Glomerular endothelial cell (primary cell): ENCODE data around the gene EZR. TPM values are rescaled to one million over a fixed set of nuclear protein-coding genes. Genes with fewer than 3 reads are reported as not detected.

Experiments
- DNase-seq: peaks from one replicate; pipeline ENCODE4 v3.0.0-alpha.2; 2011; ENCODE audit warnings: low read depth, low spot score; ENCODE audit errors: extremely low read depth
- total RNA-seq: library from RNA; depleted of rRNA; stranded (reverse); fragments of >200 nt; gene quantifications from 2 replicates; pipeline ENCODE4 v1.2.3, GENCODE V29; 2015

Gene EZR
- total RNA-seq, result 108 and 114 TPM in 2 replicates

GRCh38 chr6:158819213-158819976, at the start of gene EZR:
EZR (minus strand) TSS chr6:158819368; CDS start chr6:158818093, 1,275 bp downstream.
- DNase-seq, result no peak

- no peak for DNase-seq
Observed at GRCh38 chr6:158868122-158868480, 48.9 kb upstream of the EZR start.

GRCh38 chr6:158867381-158868121, 48.4 kb upstream of the EZR start:
- no peak for DNase-seq

- DNase-seq, result no peak
Observed at GRCh38 chr6:158865769-158866168, 46.6 kb upstream of the EZR start.

GRCh38 chr6:158863646-158864045, 44.5 kb upstream of the EZR start:
- no peak for DNase-seq

GRCh38 chr6:158861686-158862381, 42.7 kb upstream of the EZR start:
- DNase-seq, result no peak

- DNase-seq, result no peak
Observed at GRCh38 chr6:158860279-158860865, 41.2 kb upstream of the EZR start.

- DNase-seq, result no peak
Observed at GRCh38 chr6:158856261-158856660, 37.1 kb upstream of the EZR start.

- DNase-seq, result no peak
Observed at GRCh38 chr6:158854214-158855101, 35.3 kb upstream of the EZR start.

GRCh38 chr6:158853880-158854213, 34.7 kb upstream of the EZR start:
- DNase-seq, result no peak

- DNase-seq, result no peak
Observed at GRCh38 chr6:158853072-158853879, 34.1 kb upstream of the EZR start.

- no peak for DNase-seq
Observed at GRCh38 chr6:158852312-158853071, 33.3 kb upstream of the EZR start.

GRCh38 chr6:158850807-158851115, 31.6 kb upstream of the EZR start:
- no peak for DNase-seq

GRCh38 chr6:158849899-158850806, 31.0 kb upstream of the EZR start:
- DNase-seq, result peak; percentile 51

- DNase-seq, result no peak
Observed at GRCh38 chr6:158848490-158848895, 29.3 kb upstream of the EZR start.

GRCh38 chr6:158847786-158848185, 28.6 kb upstream of the EZR start:
- no peak for DNase-seq

- DNase-seq, result no peak
Observed at GRCh38 chr6:158847012-158847529, 27.9 kb upstream of the EZR start.
